Dedifferentiated amniotic fluid mesenchymal stem cell (primary cell): ENCODE data around the gene ENGASE.

Experiments
- DNase-seq: peaks from one replicate; pipeline ENCODE4 v3.0.0-alpha.2; 2016; ENCODE audit errors: extremely low spot score

Gene ENGASE

DNA sequence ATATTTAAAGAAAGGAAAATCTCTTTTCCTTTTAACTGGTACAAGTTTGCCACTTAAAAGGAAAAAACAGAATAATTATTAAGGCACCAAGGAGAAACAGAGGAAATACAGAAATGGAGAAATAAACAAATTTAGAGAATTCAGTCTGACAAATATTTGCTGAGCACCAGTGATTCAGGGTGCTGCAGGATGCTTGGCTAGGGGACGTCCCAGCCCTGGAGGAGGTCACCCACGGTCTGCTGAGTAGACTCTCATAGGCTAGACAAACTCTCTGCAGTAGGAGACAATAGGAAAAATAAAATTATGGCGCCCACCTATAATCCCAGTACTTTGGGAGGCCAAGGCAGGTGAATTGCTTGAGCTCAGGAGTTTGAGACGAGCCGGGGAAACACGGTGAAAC lies 34.7 kb upstream of the ENGASE start:
- no peak for DNase-seq

GRCh38 chr17:79041041-79041570 lies 33.5 kb upstream of the ENGASE start:
- no peak for DNase-seq

DNA sequence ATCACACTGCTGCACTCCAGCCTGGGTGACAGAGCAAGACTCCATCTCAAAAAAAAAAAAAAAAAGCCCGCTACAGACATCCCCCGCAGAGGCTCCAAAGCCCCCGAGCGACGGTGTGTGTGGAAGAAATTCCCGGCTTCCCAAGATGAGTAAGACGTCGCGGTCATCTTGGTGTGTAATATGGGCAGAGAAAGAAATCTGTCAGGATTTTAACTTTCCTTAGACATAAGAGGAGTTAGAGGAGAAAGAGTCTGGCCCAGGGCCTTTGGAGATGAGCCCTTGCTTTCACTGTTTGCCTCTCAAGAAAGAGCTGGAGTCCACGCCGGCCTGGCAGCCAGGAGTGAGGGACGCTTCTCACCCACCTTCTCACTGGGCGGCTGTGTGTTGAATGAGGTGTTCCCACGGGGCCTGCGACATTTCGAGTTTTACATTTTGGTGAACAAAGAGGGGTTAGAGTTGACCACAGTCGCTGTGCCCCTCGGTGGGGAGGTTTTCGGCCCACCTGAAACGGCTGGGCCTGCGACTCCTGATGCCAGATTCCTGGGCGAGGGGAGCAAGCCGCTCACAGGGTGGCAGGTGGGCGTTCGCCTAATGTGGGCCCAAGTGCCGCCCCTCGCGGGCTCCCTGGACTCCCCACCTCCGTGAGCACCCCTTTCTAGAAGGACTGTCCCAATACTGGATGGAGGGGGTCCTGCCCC lies 32.8 kb upstream of the ENGASE start:
- DNase-seq: no peak

GRCh38 chr17:79042421-79043190 lies 32.0 kb upstream of the ENGASE start:
- no peak for DNase-seq

GRCh38 chr17:79043191-79043930 lies 31.3 kb upstream of the ENGASE start:
- DNase-seq: no peak

DNA sequence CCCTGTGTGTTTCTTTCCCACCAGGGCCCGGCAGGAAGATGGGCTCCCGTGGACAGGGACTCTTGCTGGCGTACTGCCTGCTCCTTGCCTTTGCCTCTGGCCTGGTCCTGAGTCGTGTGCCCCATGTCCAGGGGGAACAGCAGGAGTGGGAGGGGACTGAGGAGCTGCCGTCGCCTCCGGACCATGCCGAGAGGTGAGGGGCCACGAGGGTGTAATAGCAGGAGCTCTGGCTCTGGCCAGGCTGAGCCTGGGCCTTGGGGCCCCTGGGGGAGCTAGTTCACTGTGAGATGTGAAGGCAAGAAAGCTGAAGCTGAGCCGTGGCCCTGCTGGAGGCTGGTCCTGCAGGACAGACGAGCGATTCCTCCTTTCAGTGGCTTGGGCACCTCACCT lies 30.7 kb upstream of the ENGASE start:
- no peak for DNase-seq

DNA sequence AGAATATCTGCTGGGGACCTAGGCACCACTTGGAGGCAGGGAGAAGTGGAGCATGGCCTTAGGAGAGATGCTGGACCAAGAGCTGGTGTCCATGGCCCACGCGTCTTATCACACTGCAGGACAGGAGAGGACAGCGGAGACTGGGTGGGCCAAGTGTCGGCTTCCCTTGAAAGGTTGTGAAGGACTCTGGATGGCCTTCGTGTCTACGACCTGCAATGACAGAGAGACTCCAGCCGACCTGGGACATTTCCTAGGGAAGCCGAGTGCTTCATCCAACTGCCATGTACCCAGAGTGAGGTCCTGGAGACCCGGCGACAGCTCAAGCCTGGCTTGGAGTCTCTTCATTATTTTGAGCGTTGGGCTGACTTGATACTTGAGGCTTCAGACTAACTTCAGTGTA lies 30.2 kb upstream of the ENGASE start:
- DNase-seq: no peak

- DNase-seq: no peak
These were observed 29.5 kb upstream of the ENGASE start for GRCh38 chr17:79045001-79045729.

DNA sequence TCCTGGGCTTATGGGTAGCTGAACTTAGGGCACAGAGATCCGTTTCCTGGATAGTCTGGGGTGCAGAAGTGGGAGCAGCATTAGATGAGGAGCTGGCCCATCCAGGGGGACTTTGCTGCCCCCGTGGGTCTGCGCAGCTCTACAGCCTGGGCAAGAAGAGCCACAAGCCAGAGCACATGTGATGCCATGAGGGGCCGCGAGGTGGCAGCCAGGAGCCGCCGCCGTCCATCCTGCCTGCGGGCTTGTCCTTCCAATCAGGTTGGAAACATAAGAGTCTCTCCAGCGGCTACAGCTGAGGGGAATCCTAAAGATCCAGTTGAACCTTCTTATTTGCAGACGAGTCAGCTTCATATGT lies 28.8 kb upstream of the ENGASE start:
- DNase-seq: peak; percentile 41

GRCh38 chr17:79046197-79046915 lies 28.3 kb upstream of the ENGASE start:
- no peak for DNase-seq

DNA sequence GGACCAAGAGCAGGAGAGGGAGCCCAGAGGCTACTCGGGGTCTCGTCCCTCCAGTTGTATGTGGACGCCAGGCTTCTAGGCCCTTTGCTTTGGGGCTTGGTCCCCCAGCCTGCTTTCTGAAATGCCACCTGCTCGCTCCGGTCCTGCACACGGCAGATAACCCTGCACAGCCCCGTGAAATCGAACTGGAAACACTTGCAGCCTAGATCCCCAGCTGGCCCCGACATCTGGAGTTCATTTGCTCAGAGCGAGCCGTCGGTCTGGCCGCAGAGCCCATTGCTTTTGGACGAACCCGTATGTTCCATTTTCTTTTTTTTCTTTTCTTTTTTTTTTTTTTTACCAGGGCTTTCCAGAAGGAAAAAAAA lies 27.7 kb upstream of the ENGASE start:
- DNase-seq: no peak

GRCh38 chr17:79047291-79047920 lies 27.2 kb upstream of the ENGASE start:
- DNase-seq: no peak

- DNase-seq: no peak
These were observed 26.4 kb upstream of the ENGASE start for GRCh38 chr17:79047923-79048825.

- no peak for DNase-seq
These were observed 25.5 kb upstream of the ENGASE start for GRCh38 chr17:79048826-79049755.

- DNase-seq: no peak
These were observed 24.8 kb upstream of the ENGASE start for GRCh38 chr17:79049821-79050220.

DNA sequence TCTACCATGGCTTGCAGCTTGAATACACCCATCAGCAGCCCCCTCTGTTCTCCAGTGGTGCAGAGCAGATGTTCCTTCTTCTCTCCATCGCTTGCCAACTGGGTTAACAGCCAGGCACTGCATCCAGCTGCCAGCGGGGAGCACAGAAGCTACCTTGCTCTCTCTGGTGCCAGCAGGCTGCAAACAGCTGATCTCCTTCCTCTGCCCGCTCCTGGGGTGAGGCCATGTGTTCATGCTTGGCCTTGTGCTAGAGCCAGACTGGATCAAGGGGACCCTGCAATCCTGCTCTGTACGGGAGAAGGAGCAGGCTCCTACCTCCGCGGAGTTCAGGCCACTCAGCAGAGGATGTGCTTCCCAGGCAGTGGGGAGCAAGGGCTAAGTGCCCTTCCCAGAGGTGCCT lies 24.1 kb upstream of the ENGASE start:
- no peak for DNase-seq

DNA sequence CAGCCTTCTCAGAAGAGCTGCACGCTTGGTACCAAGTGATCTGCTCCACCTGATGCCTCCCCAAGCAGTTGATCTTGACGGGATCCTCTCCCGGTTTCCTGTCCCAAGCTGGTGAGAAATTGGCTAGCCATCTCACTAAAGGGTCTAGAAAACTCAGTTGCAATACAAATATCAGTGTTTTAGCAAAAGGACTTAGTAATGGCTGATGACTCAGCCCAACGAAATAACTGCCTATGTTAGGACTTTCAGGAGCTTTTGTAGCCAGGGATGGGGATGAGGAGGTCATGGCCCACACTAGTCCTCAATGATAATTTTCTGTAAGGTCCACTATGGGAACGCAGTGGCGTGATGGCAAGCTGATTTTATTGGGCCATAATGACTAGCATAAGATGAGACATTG lies 23.3 kb upstream of the ENGASE start:
- no peak for DNase-seq

DNA sequence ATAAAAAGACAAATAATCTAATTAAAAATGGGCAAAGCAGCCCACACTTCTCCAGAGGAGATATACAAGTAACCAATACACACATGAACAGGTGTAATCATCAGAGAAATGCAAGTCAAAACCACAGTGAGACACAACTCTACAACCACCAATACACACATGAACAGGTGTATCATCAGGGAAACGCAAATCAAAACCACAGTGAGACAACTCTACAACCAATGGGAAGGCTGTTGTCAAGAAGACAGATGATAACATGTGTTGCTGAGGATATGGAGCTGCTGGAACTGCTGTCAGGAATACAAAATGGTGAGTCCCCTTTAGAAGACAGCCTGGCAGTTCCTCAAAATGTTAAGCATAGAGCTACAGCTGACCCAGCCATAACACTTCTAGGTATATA lies 22.5 kb upstream of the ENGASE start:
- no peak for DNase-seq
